HepG2 (cell line): ENCODE results near the gene GATD1. TPM values are rescaled to one million over a fixed set of nuclear protein-coding genes. Genes with fewer than 3 reads are reported as not detected.
A peak's percentile ranks its signal among the peaks of the same experiment; 100 is the strongest.

ENCODE experiments used
- ATAC-seq: fragments of 200-7000 bp; cut with Tn5 transposase; 3 replicates; pipeline ENCODE4 v1.9.1; 2020; ENCODE audit warnings: mild to moderate bottlenecking, moderate library complexity
- BruUV-seq: library from RNA; stranded (reverse); fragments of 400-500 nt; replicated peaks from 2 replicates; lab custom pipeline; 2021; lab: Mats Ljungman, UMichigan
- CTCF ChIA-PET: fragments of 300-600 bp; formaldehyde crosslinking; extraction: SDS; loops from one replicate; lab custom pipeline; 2021; ENCODE audit warnings: low total read pairs, inconsistent platforms, low intra/inter-chr PET ratio; lab: Yijun Ruan, JAX
- POLR2A ChIA-PET: fragments of 350-600 bp; sonication (Branson Sonifier 250); formaldehyde crosslinking; loops from one replicate; lab custom pipeline; 2020; ENCODE audit warnings: antibody characterized with exemption, inconsistent platforms; lab: Yijun Ruan, JAX
- DNase-seq: peaks from one replicate; pipeline ENCODE4 v3.0.0-alpha.2; 2015; ENCODE audit warnings: low spot score
- FAIRE-seq: peaks from 3 replicates; lab custom pipeline; 2011; peaks lifted over from hg19 to GRCh38; lab: Jason Lieb, UNC
- H2AFZ ChIP-seq: one replicate; pipeline ENCODE4 v1.6.1; 2011; ENCODE audit warnings: low read length, inconsistent platforms
- H3K27ac ChIP-seq: fragments of 300-600 bp; 3 replicates; pipeline ENCODE4 v1.8.0; 2011; ENCODE audit warnings: mixed run types, mild to moderate bottlenecking, mixed read lengths, low read length, inconsistent platforms; ENCODE audit not compliant: insufficient read depth; ENCODE audit errors: extremely low read length
- H3K27me3 ChIP-seq, 2 experiments: fragments of 200-600 bp in 1 of 2; 2 replicates in 1 of 2; 3 replicates in 1 of 2; pipeline versions ENCODE4 v1.6.0 to v1.8.0; 2011; ENCODE audit warnings: low read length in 2 of 2, mild to moderate bottlenecking in 2 of 2, moderate library complexity in 2 of 2, inconsistent platforms in 1 of 2; ENCODE audit not compliant: insufficient read depth in 2 of 2, control insufficient read depth in 1 of 2
- H3K36me3 ChIP-seq, 2 experiments: fragments of 200-600 bp in 1 of 2; replicated peaks in 1 of 2; 2 replicates in 1 of 2; 3 replicates in 1 of 2; pipeline versions ENCODE4 v1.5.1 to v1.8.0; 2011; ENCODE audit warnings: low read length in 2 of 2, inconsistent platforms in 1 of 2; ENCODE audit not compliant: insufficient read depth in 2 of 2, control insufficient read depth in 1 of 2
- H3K4me1 ChIP-seq: 2 replicates; pipeline ENCODE4 v1.5.1; 2012; ENCODE audit warnings: low read length, inconsistent platforms; ENCODE audit not compliant: insufficient read depth
- H3K4me2 ChIP-seq: 2 replicates; pipeline ENCODE4 v1.6.0; 2011; ENCODE audit warnings: low read depth, low read length, inconsistent platforms
- H3K4me3 ChIP-seq, 3 experiments: fragments of 200-600 bp in 1 of 3; sonication (generic), shearing (Covaris generic) in 1 of 3; replicated peaks in 1 of 3; 2 replicates each; pipeline ENCODE4 v1.5.1; 2011 to 2016; ENCODE audit warnings: low read length in 3 of 3, inconsistent platforms in 2 of 3, low read depth in 2 of 3, mild to moderate bottlenecking in 2 of 3, control low read depth in 1 of 3, mixed read lengths in 1 of 3; ENCODE audit not compliant: insufficient read depth in 1 of 3
- H3K79me2 ChIP-seq: one replicate; pipeline ENCODE4 v1.6.1; 2011; ENCODE audit warnings: low read length, inconsistent platforms; ENCODE audit not compliant: insufficient read depth
- H3K9ac ChIP-seq: 2 replicates; pipeline ENCODE4 v1.6.0; 2011; ENCODE audit warnings: mild to moderate bottlenecking, low read depth, low read length, inconsistent platforms; ENCODE audit not compliant: insufficient read depth
- H3K9me3 ChIP-seq: 2 replicates; pipeline ENCODE4 v1.5.1; 2012; ENCODE audit warnings: mild to moderate bottlenecking, low read length
- H4K20me1 ChIP-seq: 2 replicates; pipeline ENCODE4 v1.6.0; 2011; ENCODE audit warnings: inconsistent platforms, mild to moderate bottlenecking, low read length, moderate library complexity; ENCODE audit not compliant: insufficient read depth
- AGO1 ChIP-seq: fragments of 200-400 bp; formaldehyde crosslinking; IDR thresholded peaks from 2 replicates; pipeline ENCODE4 v1.6.1; 2017; ENCODE audit warnings: mild to moderate bottlenecking, low read depth, low read length, moderate library complexity; ENCODE audit not compliant: poor library complexity, severe bottlenecking
- BCL3 ChIP-seq: sonication (generic); formaldehyde crosslinking; IDR thresholded peaks from 2 replicates; pipeline ENCODE4 v1.5.1; 2020; ENCODE audit warnings: mild to moderate bottlenecking, missing genetic modification reagents, moderate library complexity
- ESRRA ChIP-seq: sonication (generic); formaldehyde crosslinking; IDR thresholded peaks from 2 replicates; pipeline ENCODE4 v1.5.1; 2020; ENCODE audit warnings: mild to moderate bottlenecking, low read depth, missing genetic modification reagents
- EZH2 ChIP-seq: conservative IDR thresholded peaks from 2 replicates; pipeline ENCODE4 v1.6.1; 2012; ENCODE audit warnings: mild to moderate bottlenecking, low read depth, low read length, moderate library complexity
- FOSL1 ChIP-seq: sonication (generic); formaldehyde crosslinking; IDR thresholded peaks from 2 replicates; pipeline ENCODE4 v1.9.0; 2021; ENCODE audit warnings: missing genetic modification reagents, borderline replicate concordance
- GZF1 ChIP-seq: sonication (generic); formaldehyde crosslinking; IDR thresholded peaks from 2 replicates; pipeline ENCODE4 v1.5.1; 2020; ENCODE audit warnings: mild to moderate bottlenecking, missing genetic modification reagents
- HNRNPL ChIP-seq: fragments of 200-400 bp; formaldehyde crosslinking; IDR thresholded peaks from 2 replicates; pipeline ENCODE4 v1.6.1; 2017; ENCODE audit warnings: mild to moderate bottlenecking, low read depth, low read length
- KDM2A ChIP-seq: sonication (generic); formaldehyde crosslinking; IDR thresholded peaks from 2 replicates; pipeline ENCODE4 v1.4.0; 2020; ENCODE audit warnings: low read depth, missing genetic modification reagents, borderline replicate concordance
- KLF16 ChIP-seq, 2 experiments: sonication (generic) in 1 of 2; formaldehyde crosslinking in 1 of 2; IDR thresholded peaks; 2 replicates each; pipeline versions ENCODE4 v1.6.1 to v1.8.0; 2016 to 2023; ENCODE audit warnings: missing genetic modification reagents in 2 of 2, missing compliant biosample characterization in 1 of 2
- NCOA5 ChIP-seq: sonication (generic); formaldehyde crosslinking; IDR thresholded peaks from 2 replicates; pipeline ENCODE4 v1.4.0; 2020; ENCODE audit warnings: missing genetic modification reagents
- NR2F6 ChIP-seq, 2 experiments: IDR thresholded peaks; 2 replicates each; pipeline ENCODE4 v1.6.1; 2016; ENCODE audit warnings: antibody characterized with exemption in 1 of 2, mild to moderate bottlenecking in 1 of 2
- RARA ChIP-seq: IDR thresholded peaks from 2 replicates; pipeline ENCODE4 v1.6.1; 2016; ENCODE audit warnings: missing genetic modification reagents, missing compliant biosample characterization
- RNF2 ChIP-seq: fragments of 450-650 bp; conservative IDR thresholded peaks from 2 replicates; pipeline ENCODE4 v1.6.1; 2016; ENCODE audit warnings: low read depth
- SALL1 ChIP-seq: sonication (generic); formaldehyde crosslinking; IDR thresholded peaks from 2 replicates; pipeline ENCODE4 v1.8.0; 2022; ENCODE audit warnings: mild to moderate bottlenecking, missing genetic modification reagents
- ZNF136 ChIP-seq: sonication (generic); formaldehyde crosslinking; IDR thresholded peaks from 2 replicates; pipeline ENCODE4 v1.8.1; 2022; ENCODE audit warnings: low read depth, mild to moderate bottlenecking, moderate library complexity, missing genetic modification reagents
- ZNF687 ChIP-seq: sonication (generic); formaldehyde crosslinking; IDR thresholded peaks from 2 replicates; pipeline ENCODE4 v1.5.1; 2020; ENCODE audit warnings: mild to moderate bottlenecking, missing genetic modification reagents, moderate library complexity
- ZNF747 ChIP-seq: sonication (generic); formaldehyde crosslinking; IDR thresholded peaks from 2 replicates; pipeline ENCODE4 v1.8.1; 2023; ENCODE audit warnings: missing genetic modification reagents, mild to moderate bottlenecking, borderline replicate concordance
- ZSCAN9 ChIP-seq: IDR thresholded peaks from 2 replicates; pipeline ENCODE4 v1.6.1; 2016; ENCODE audit warnings: borderline replicate concordance
- WGBS: methylation state at CpG from one replicate; pipeline ENCODE4 v1.1.6; 2017; ENCODE audit warnings: low lambda C conversion rate; 5-methylcytosine and 5-hydroxymethylcytosine counted together
- in situ Hi-C: cut with HindIII; loops from 2 replicates; pipeline ENCODE4 v1.10.0; 2017; ENCODE audit warnings: low pct_unique_long_range_greater_than_20kb; ENCODE audit not compliant: extremely low pct_ligation_motif_present
- intact Hi-C: fragments of 100-400 bp; cut with micrococcal nuclease; formaldehyde crosslinking; loops from one replicate; pipeline ENCODE4 v1.10.0; 2022; ENCODE audit not compliant: unreplicated experiment
- polyA plus RNA-seq, 8 experiments: library from polyadenylated mRNA; depleted of rRNA in 3 of 8; stranded (reverse) in 7 of 8; unstranded in 1 of 8; fragments of >200 nt; fragmentation: Illumina TruSeq in 4 of 8; extraction: Trizol in 4 of 8; gene quantifications; 2 replicates each; pipeline versions ENCODE4 v1.2.1 to v1.2.3, GENCODE V29; 2011 to 2016; ENCODE audit warnings: low read depth in 4 of 8, missing spikeins in 1 of 8, mixed read lengths in 1 of 8; ENCODE audit not compliant: insufficient read depth in 1 of 8
- total RNA-seq, 5 experiments: library from RNA; depleted of rRNA; stranded (reverse); fragments of >200 nt; fragmentation: Illumina TruSeq; extraction: Trizol; gene quantifications; 2 replicates each; pipeline ENCODE4 v1.2.3, GENCODE V29; 2016; ENCODE audit warnings: low read depth in 1 of 5

Gene GATD1
- total and polyA plus RNA-seq, 2 of the 13 experiments (the other 11 are each of a cell fraction or from before 2014, with no cell fraction given) = 31.3 to 60.5 TPM

- Histone ChIP-seq H3K4me1 (peaks cover 21% of the 10 kb centered on the region), H4K20me1 (no peaks in the 10 kb centered on the region), H2AFZ (no peak overlapping the region), H3K4me2 (peak overlapping the region; percentile 51), H3K9ac (peak overlapping the region; percentile 4; the same call in 1 of the 2 replicates), H3K4me3 (peak overlapping the region in 1 of 3 experiments; percentile 43; a peak in 1 of 6 replicates), H3K36me3 (no peaks in the 10 kb centered on the region; a peak in 1 of 5 replicates), H3K9me3 (no peaks in the 10 kb centered on the region), H3K27ac (no peak overlapping the region), H3K79me2 (no peaks in the 10 kb centered on the region), H3K27me3 (peaks cover 0 to 2% of the 10 kb centered on the region in 2 experiments; a peak in 1 of 5 replicates)
- ATAC-seq (peak; percentile 8), DNase-seq (no peak), FAIRE-seq (no peak)
- ChIA-PET POLR2A (interaction anchor here (0.5 to 1.3 kb wide), 2 partner anchors 14 to 20 kb away, joined by 3 to 4 read pairs; partner anchors contain the start of gene RPLP2), CTCF (no interaction called here)
- in situ Hi-C loops = no loop called here
- intact Hi-C loops = no loop called here
- no CpG with 5 or more reads among the region's 31 CpGs for WGBS
- BruUV-seq = no TSS peak
- TF ChIP-seq KLF16 (CRISPR knock-in tag; IDR thresholded peaks at IDR 0.05) (no peak), KDM2A (peak; percentile 81), GZF1 (no peak), AGO1 (peak; percentile 54), RNF2 (no peak), NR2F6 (IDR thresholded peaks at IDR 0.05) (no peak), NR2F6 (CRISPR knock-in tag; IDR thresholded peaks at IDR 0.05) (0 out of 2 replicates have a peak, but pooled peaks have one; percentile 10), EZH2 (no peak), NCOA5 (CRISPR knock-in tag) (no peak), ZNF136 (CRISPR knock-in tag) (no peak), ESRRA (CRISPR knock-in tag) (peak; percentile 97), ZNF747 (CRISPR knock-in tag) (no peak), RARA (CRISPR knock-in tag) (peak; percentile 72), SALL1 (CRISPR knock-in tag) (peak; percentile 9; the same call in 1 of the 2 replicates), ZSCAN9 (CRISPR knock-in tag) (no peak), HNRNPL (0 out of 2 replicates have a peak, but pooled peaks have one; percentile 27), ZNF687 (CRISPR knock-in tag) (0 out of 2 replicates have a peak, but pooled peaks have one; percentile 17), FOSL1 (CRISPR knock-in tag) (no peak), BCL3 (no peak)
Measured at GRCh38 chr11:788953-789940, 12.0 kb upstream of the GATD1 start.
